MCF 10A (cell line): ENCODE measurements around the gene GBE1. TPM values are rescaled to one million over a fixed set of nuclear protein-coding genes. Genes with fewer than 3 reads are reported as not detected.

Source experiments
- BruUV-seq: library from RNA; stranded (reverse); fragments of 400-500 nt; replicated peaks from 2 replicates; lab custom pipeline; 2021; lab: Mats Ljungman, UMichigan
- CTCF ChIA-PET: fragments of 300-600 bp; sonication (Branson Sonifier 250); formaldehyde crosslinking; extraction: SDS; loops from one replicate; lab custom pipeline; 2021; ENCODE audit warnings: antibody characterized with exemption, inconsistent platforms; lab: Yijun Ruan, JAX
- POLR2A ChIA-PET: fragments of 300-600, 350-650 bp; sonication (Branson Sonifier 250); formaldehyde crosslinking; extraction: SDS; loops from one replicate; lab custom pipeline; 2020; ENCODE audit warnings: antibody characterized with exemption, inconsistent platforms; lab: Yijun Ruan, JAX
- DNase-seq: peaks from one replicate; pipeline ENCODE4 v3.0.0-alpha.2; 2018; ENCODE audit not compliant: unreplicated experiment
- H3K27ac Mint-ChIP-seq: one replicate; pipeline ENCODE4 v1.8.0; 2022; ENCODE audit warnings: mild to moderate bottlenecking, low read depth, mixed read lengths; ENCODE audit not compliant: unreplicated experiment
- H3K27me3 Mint-ChIP-seq: one replicate; pipeline ENCODE4 v1.8.0; 2022; ENCODE audit warnings: mixed read lengths; ENCODE audit not compliant: insufficient read depth, unreplicated experiment
- H3K36me3 Mint-ChIP-seq: one replicate; pipeline ENCODE4 v1.8.0; 2022; ENCODE audit warnings: mild to moderate bottlenecking, moderate library complexity, mixed read lengths; ENCODE audit not compliant: insufficient read depth, unreplicated experiment
- H3K4me1 Mint-ChIP-seq: one replicate; pipeline ENCODE4 v1.8.0; 2022; ENCODE audit warnings: mixed read lengths; ENCODE audit not compliant: insufficient read depth, unreplicated experiment
- H3K4me3 Mint-ChIP-seq: one replicate; pipeline ENCODE4 v1.8.0; 2022; ENCODE audit warnings: mild to moderate bottlenecking, moderate library complexity, mixed read lengths; ENCODE audit not compliant: unreplicated experiment
- H3K9me3 Mint-ChIP-seq: one replicate; pipeline ENCODE4 v1.8.0; 2022; ENCODE audit warnings: mixed read lengths; ENCODE audit not compliant: unreplicated experiment
- intact Hi-C: fragments of 100-400 bp; cut with micrococcal nuclease; formaldehyde crosslinking; loops from 2 replicates; pipeline ENCODE4 v1.14.1; 2022
- total RNA-seq: library from RNA; stranded (reverse); gene quantifications from 2 replicates; pipeline ENCODE4 v1.2.3, GENCODE V29; 2022
- TF ChIP-seq, protein P1 (sequence below): fragments of 200-600 bp; IDR thresholded peaks from one replicate; pipeline ENCODE4 v1.8.0; 2022; ENCODE audit warnings: antibody characterized with exemption, mild to moderate bottlenecking; ENCODE audit not compliant: unreplicated experiment

Gene GBE1
- total RNA-seq, 1 experiment from 2014 or later, result 41.8 TPM

DNA sequence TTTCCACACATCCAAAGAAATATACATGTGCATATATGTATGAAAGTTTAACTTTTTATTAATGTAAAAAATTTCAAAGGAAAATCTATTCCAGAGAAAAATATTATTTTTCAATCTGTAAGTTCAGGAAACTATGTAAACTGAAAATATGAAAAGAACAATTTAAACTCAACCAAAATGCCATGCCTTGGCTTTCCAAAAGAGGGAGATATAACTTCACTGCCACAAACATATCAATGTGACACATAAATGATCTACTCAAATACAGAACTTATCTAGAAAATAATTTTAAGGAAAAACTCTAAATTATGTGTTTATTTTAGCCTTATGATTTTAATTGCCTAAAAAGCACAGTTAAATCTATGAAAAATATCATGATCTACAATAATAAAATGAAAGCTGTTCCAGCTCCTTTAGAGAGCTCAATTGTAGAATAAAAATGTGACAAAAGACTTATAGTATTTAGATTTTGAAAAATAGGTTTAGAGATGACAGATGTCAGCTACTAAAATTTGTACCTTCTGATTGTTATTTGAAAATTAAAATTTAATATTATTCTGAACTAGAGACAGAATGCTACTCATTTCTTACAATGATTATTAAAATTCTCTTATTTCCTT is 94.8 kb downstream of the GBE1 start:
- intact Hi-C loops, result loop anchor here (1.0 to 2.0 kb wide), 4 partner anchors 94 to 1856 kb away; partner anchors contain the start of gene GBE1
- ChIA-PET POLR2A (interaction anchor here (0.6 kb wide), 1 partner anchor 902 kb away, joined by 3 read pairs; no protein-coding TSS in a partner anchor), CTCF (interaction anchor here (0.6 to 3.2 kb wide), 9 partner anchors 11 to 466 kb away, joined by 3 to 25 read pairs (median 10); no protein-coding TSS in a partner anchor)
- H3K4me1 Mint-ChIP-seq, result no peaks in the 10 kb centered on the region
- no peaks in the 10 kb centered on the region for H3K9me3 Mint-ChIP-seq
- no peaks in the 10 kb centered on the region for H3K27me3 Mint-ChIP-seq
- H3K36me3 Mint-ChIP-seq, result no peaks in the 10 kb centered on the region
- TF ChIP-seq, protein P1, sequence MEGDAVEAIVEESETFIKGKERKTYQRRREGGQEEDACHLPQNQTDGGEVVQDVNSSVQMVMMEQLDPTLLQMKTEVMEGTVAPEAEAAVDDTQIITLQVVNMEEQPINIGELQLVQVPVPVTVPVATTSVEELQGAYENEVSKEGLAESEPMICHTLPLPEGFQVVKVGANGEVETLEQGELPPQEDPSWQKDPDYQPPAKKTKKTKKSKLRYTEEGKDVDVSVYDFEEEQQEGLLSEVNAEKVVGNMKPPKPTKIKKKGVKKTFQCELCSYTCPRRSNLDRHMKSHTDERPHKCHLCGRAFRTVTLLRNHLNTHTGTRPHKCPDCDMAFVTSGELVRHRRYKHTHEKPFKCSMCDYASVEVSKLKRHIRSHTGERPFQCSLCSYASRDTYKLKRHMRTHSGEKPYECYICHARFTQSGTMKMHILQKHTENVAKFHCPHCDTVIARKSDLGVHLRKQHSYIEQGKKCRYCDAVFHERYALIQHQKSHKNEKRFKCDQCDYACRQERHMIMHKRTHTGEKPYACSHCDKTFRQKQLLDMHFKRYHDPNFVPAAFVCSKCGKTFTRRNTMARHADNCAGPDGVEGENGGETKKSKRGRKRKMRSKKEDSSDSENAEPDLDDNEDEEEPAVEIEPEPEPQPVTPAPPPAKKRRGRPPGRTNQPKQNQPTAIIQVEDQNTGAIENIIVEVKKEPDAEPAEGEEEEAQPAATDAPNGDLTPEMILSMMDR, result peak; percentile 67
- BruUV-seq, result no TSS peak
- no peak overlapping the region for H3K27ac Mint-ChIP-seq
- no peak overlapping the region for H3K4me3 Mint-ChIP-seq
- peak; percentile 39 for DNase-seq

DNA sequence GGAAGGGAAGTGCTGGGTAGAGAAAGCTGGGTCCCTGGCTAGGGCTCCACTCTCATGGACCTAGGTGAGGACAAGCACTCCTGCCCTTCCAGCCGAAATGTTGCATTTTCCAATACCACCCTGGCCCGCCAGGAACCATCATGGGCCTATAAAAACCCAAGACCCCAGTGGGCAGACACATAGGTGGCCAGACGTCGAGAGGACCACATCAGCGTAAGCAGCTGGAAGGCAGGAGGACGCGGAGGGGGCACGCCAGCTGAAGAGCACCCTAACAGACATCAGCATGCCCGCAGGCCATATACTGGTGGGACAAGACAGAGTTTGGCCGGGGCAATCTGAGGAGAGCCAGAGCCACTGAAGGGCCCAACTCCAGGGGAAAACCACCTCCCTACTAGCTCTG is 98.3 kb downstream of the GBE1 start:
- H3K9me3 Mint-ChIP-seq, result no peaks in the 10 kb centered on the region
- intact Hi-C loops, result no loop called here
- H3K4me1 Mint-ChIP-seq, result peaks cover 5% of the 10 kb centered on the region
- CTCF ChIA-PET, result interaction anchor here (0.7 to 0.8 kb wide), 2 partner anchors 85 to 171 kb away, joined by 3 read pairs; no protein-coding TSS in a partner anchor
- no peak overlapping the region for H3K4me3 Mint-ChIP-seq
- DNase-seq, result no peak
- TF ChIP-seq, protein P1, result no peak
- H3K27me3 Mint-ChIP-seq, result no peaks in the 10 kb centered on the region
- no peak overlapping the region for H3K27ac Mint-ChIP-seq
- no peaks in the 10 kb centered on the region for H3K36me3 Mint-ChIP-seq
- BruUV-seq, result no TSS peak
- POLR2A ChIA-PET, result no interaction called here

DNA sequence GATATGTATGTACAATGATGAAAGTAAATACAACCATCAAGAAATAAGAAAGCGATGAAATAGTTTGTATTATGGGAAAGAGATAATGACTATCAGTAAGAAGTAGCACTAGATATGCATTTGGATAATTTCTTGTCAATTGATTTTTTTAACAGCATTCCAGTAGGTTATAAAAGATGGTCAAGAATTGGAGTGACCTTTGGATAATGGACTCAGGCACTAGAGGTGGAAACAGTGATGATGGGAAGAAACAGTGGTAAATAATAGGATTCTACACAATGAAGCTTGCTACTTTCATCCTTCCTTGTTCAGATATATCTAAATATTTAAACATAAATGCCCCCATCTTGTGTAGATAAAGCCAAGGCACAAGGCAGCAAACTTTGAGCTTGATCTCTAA is 101.4 kb downstream of the GBE1 start:
- POLR2A ChIA-PET, result interaction anchor here (0.7 kb wide), 1 partner anchor 490 kb away, joined by 3 read pairs; no protein-coding TSS in a partner anchor
- TF ChIP-seq, protein P1, result no peak
- Mint-ChIP-seq H3K27me3 (no peaks in the 10 kb centered on the region), H3K4me1 (peaks cover 5% of the 10 kb centered on the region), H3K4me3 (no peak overlapping the region), H3K9me3 (no peaks in the 10 kb centered on the region), H3K36me3 (no peaks in the 10 kb centered on the region), H3K27ac (no peak overlapping the region)
- CTCF ChIA-PET, result interaction anchor here (0.7 to 0.9 kb wide), 2 partner anchors 15 to 250 kb away, joined by 3 read pairs; no protein-coding TSS in a partner anchor
- intact Hi-C loops, result no loop called here
- BruUV-seq, result no TSS peak
- DNase-seq, result no peak

DNA sequence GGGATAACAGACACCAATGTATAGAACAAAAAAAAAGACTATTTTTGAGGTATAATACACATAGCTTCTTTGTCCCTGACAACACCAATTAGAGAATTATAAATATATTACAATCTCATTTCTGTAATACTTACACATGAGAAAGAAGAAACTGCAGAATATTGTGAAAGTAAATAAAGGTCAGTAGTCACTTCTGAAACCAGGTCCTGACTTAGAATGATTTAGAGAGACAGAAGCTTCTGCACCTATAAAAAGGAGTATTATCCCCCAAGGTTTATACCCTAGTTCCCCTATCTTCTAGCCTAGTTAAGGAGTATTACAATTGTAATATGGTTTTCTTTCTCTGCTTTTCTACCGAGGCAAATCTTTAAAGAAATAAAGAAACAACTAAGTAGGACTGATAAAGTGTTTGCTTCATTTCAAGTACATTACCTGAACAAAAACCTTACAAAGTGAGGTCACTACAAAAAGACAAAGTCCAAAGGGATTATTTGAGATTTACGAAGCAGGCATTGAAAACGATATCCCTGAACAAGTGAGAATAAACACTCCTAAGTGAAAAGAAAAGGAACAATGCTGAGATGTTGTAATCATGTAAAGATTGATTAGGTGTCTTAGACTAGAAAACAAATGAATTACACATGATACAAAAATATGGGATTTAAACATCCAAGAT is 103.0 kb downstream of the GBE1 start:
- H3K4me3 Mint-ChIP-seq, result no peak overlapping the region
- TF ChIP-seq, protein P1, result no peak
- H3K36me3 Mint-ChIP-seq, result no peaks in the 10 kb centered on the region
- DNase-seq, result no peak
- H3K27ac Mint-ChIP-seq, result no peak overlapping the region
- ChIA-PET CTCF (interaction anchor here (0.6 to 1.3 kb wide), 2 partner anchors 24 to 250 kb away, joined by 3 read pairs; no protein-coding TSS in a partner anchor), POLR2A (interaction anchor here (0.9 kb wide), 1 partner anchor 92 kb away, joined by 3 read pairs; no protein-coding TSS in a partner anchor)
- no peaks in the 10 kb centered on the region for H3K9me3 Mint-ChIP-seq
- no peaks in the 10 kb centered on the region for H3K27me3 Mint-ChIP-seq
- H3K4me1 Mint-ChIP-seq, result peaks cover 5% of the 10 kb centered on the region
- no TSS peak for BruUV-seq
- intact Hi-C loops, result no loop called here
